HTR-8/SVneo (cell line): ENCODE measurements around the gene MTPN.

Experiments
- DNase-seq: peaks from one replicate; pipeline ENCODE4 v3.0.0; 2011; ENCODE audit warnings: low spot score, mixed read lengths; ENCODE audit not compliant: insufficient read length
- FAIRE-seq: peaks from 2 replicates; lab custom pipeline; 2011; peaks lifted over from hg19 to GRCh38; lab: Jason Lieb, UNC

The MTPN gene

GRCh38 chr7:135959646-135960363 lies 17.4 kb downstream of the MTPN start:
- no peak for DNase-seq
- no peak for FAIRE-seq

- DNase-seq (no peak), FAIRE-seq (no peak)
Measured at GRCh38 chr7:135958173-135958572, 19.0 kb downstream of the MTPN start.

GRCh38 chr7:135957627-135958026 lies 19.5 kb downstream of the MTPN start:
- no peak for FAIRE-seq
- no peak for DNase-seq

- DNase-seq (no peak), FAIRE-seq (no peak)
Measured at GRCh38 chr7:135956393-135956792, 20.8 kb downstream of the MTPN start.

- FAIRE-seq (no peak), DNase-seq (no peak)
Measured at GRCh38 chr7:135950972-135951371, 26.2 kb downstream of the MTPN start.

GRCh38 chr7:135950429-135950828 lies 26.7 kb downstream of the MTPN start:
- no peak for DNase-seq
- no peak for FAIRE-seq

GRCh38 chr7:135946289-135947055 lies 30.7 kb downstream of the MTPN start:
- DNase-seq: no peak
- FAIRE-seq: no peak

GRCh38 chr7:135944753-135945152 lies 32.4 kb downstream of the MTPN start:
- FAIRE-seq (no peak), DNase-seq (no peak)

GRCh38 chr7:135943134-135943879 lies 33.9 kb downstream of the MTPN start:
- DNase-seq (no peak), FAIRE-seq (no peak)

GRCh38 chr7:135942614-135943013 lies 34.5 kb downstream of the MTPN start:
- FAIRE-seq (no peak), DNase-seq (no peak)

- no peak for DNase-seq
- FAIRE-seq: no peak
Measured at GRCh38 chr7:135940077-135941075, 36.8 kb downstream of the MTPN start.

- FAIRE-seq: no peak
Measured at GRCh38 chr7:135939261-135939812, 37.8 kb downstream of the MTPN start.

GRCh38 chr7:135938563-135938962 lies 38.6 kb downstream of the MTPN start:
- no peak for FAIRE-seq

More at GRCh38 chr7:135939261-135939812, 37.8 kb downstream of the MTPN start:
- no peak for DNase-seq

GRCh38 chr7:135938086-135938485 lies 39.1 kb downstream of the MTPN start:
- FAIRE-seq (no peak), DNase-seq (no peak)

More at GRCh38 chr7:135938563-135938962, 38.6 kb downstream of the MTPN start:
- DNase-seq: no peak

- FAIRE-seq: no peak
Measured at GRCh38 chr7:135936497-135937217, 40.5 kb downstream of the MTPN start.

GRCh38 chr7:135934651-135935050 lies 42.5 kb downstream of the MTPN start:
- no peak for FAIRE-seq
- DNase-seq: no peak

More at GRCh38 chr7:135936497-135937217, 40.5 kb downstream of the MTPN start:
- no peak for DNase-seq

- DNase-seq: no peak
- FAIRE-seq: no peak
Measured at GRCh38 chr7:135933509-135934188, 43.5 kb downstream of the MTPN start.

- no peak for FAIRE-seq
- DNase-seq: no peak
Measured at GRCh38 chr7:135932131-135932530, 45.0 kb downstream of the MTPN start.
